GM19328 (cell line): ENCODE data around the gene NCBP2.

Experiments used
- ATAC-seq: cut with Tn5 transposase; IDR thresholded peaks from one replicate; pipeline ENCODE4 v1.9.1; 2021; ENCODE audit warnings: mild to moderate bottlenecking, moderate library complexity; ENCODE audit not compliant: unreplicated experiment

NCBP2 gene

DNA sequence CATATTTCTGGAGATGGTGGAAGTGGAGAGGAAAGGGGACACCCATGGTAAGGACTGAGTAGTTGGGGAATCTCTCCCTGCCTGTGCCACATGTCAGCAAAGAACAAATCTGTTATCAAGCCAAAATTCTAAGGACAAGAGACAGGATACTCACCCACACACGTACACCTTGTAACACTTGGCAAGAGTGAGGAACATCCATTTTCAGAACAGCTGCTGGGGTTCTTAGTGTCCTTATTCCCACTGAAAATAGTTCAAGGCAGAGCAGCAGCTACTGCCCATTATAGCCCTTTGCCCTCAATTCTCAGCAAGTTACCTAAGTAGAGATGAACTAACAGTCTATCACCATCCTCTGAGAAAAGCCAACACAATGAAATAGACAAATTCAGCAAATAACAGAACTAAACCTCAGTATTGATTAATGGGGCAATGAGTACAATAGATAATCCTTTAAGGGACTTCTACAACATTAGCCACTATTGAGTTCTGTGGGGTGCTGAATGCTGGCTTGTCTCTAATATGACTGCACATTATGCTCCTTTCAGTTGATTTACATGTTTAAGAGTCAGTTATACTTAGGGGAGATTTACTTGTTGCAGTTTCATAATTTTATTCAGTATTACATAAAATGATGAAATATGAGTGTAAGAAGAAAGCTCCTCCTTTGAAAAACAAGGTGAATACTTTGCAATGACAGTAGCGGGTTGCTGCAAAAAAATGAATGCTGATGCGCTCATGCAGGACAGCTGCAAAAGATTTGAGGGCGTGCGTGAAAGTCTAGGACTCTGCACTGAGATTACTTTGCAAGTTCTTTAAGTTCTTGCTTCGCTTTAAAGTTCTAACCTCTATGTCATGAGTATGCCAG is 52.3 kb downstream of the NCBP2 start:
- no peak for ATAC-seq

GRCh38 chr3:196886144-196886543 is 56.2 kb downstream of the NCBP2 start:
- no peak for ATAC-seq
